HFF-Myc (cell line): Measurements from ENCODE around the gene RNF13.

Source experiments
- DNase-seq: peaks from one replicate; pipeline ENCODE4 v3.0.0-alpha.2; 2011; ENCODE audit warnings: low read depth; ENCODE audit errors: extremely low read depth
- H3K4me3 ChIP-seq: replicated peaks from 2 replicates; pipeline ENCODE4 v1.5.1; 2011; ENCODE audit warnings: low read depth, mild to moderate bottlenecking, control low read depth, low read length
- CTCF ChIP-seq: IDR thresholded peaks from 2 replicates; pipeline ENCODE4 v1.5.1; 2012; ENCODE audit warnings: mild to moderate bottlenecking, low read depth, low read length, control low read depth; ENCODE audit errors: missing control alignments

RNF13 gene

GRCh38 chr3:149783576-149783975 is 29.4 kb upstream of the RNF13 start:
- TF ChIP-seq CTCF = no peak
- H3K4me3 ChIP-seq = no peak overlapping the region
- DNase-seq = peak; percentile 39

- no peak overlapping the region for H3K4me3 ChIP-seq
- TF ChIP-seq CTCF = no peak
- DNase-seq = no peak
These were observed 28.8 kb upstream of the RNF13 start for GRCh38 chr3:149784064-149784704.

DNA sequence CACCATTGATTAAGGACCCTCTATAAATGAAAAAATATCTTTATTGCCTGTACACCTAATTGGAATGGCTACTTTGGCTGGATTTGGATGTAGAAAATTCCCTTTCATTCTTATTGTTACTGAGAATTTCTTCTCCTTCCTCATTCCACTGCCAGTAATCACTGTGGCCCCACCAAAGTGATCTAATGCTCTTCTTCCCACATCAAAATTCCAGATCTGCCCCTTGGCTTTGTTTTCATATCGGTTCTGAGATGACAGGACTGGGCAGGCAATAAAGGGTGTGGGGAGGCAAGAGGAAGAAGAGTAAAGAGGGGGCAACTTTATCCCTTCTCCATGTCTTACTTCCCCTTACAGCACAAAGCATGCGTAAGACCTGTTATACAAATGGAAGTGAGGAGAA is 22.7 kb upstream of the RNF13 start:
- TF ChIP-seq CTCF = no peak
- DNase-seq = no peak
- no peak overlapping the region for H3K4me3 ChIP-seq

DNA sequence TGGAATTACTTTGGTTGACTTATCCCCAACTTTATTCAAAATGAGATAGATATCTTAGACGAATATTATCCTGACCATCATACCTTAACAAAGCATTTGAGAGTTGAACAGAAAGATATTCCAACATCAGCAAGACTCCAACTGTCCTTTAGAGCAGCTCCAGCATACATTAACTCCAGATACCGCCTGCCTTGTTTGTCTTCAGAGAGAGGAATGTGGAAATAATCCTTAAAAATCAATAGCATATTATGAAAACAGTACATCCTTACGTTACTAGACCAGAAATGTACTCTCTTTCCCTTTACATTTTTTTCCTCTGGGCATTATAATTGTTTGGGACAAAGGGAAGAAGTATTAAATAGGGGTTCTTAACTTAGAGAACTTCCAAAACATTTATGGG is 22.3 kb upstream of the RNF13 start:
- TF ChIP-seq CTCF = no peak
- no peak for DNase-seq
- no peak overlapping the region for H3K4me3 ChIP-seq

GRCh38 chr3:149792452-149793270 is 20.4 kb upstream of the RNF13 start, which contains the start of gene ANKUB1:
ANKUB1 (minus strand) TSS chr3:149792554; CDS start chr3:149792366, 188 bp downstream.
- no peak for TF ChIP-seq CTCF
- DNase-seq = no peak
- no peak within 1 kb of the TSS for H3K4me3 ChIP-seq

DNA sequence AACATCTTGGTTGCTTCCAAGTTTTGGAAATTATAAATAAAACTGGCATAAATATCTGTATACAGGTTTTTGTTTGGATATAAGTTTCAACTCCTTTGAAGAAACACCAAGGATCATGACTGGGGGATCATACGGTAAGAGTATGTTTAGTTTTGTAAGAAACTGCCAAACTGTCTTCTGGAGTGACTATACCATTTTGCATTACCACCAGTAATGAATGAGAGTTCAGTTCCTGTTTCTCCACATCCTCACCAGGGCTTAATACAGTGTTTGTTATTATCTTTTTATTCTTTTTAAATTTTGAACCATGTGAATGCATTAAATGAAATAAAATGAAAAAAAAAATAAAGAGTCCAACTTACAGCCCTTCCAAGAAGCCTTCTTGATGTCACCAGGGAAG is 17.0 kb upstream of the RNF13 start:
- no peak for TF ChIP-seq CTCF
- no peak for DNase-seq

More for the DNA sequence above, 17.0 kb upstream of the RNF13 start:
- no peak overlapping the region for H3K4me3 ChIP-seq
